GM12864 (cell line): ENCODE results near the gene NID1.
"Not testable (repeated sequence)": the region's sequence is repeated elsewhere in the genome, so short reads cannot be mapped to it uniquely, and the experiment has no call there.

Experiments used
- DNase-seq: peaks from one replicate; pipeline ENCODE4 v3.0.0-alpha.2; 2011; ENCODE audit warnings: low read depth
- H3K4me3 ChIP-seq: 2 replicates; pipeline ENCODE4 v1.5.1; 2011; ENCODE audit warnings: mild to moderate bottlenecking, low read depth, low read length, control low read depth
- CTCF ChIP-seq: IDR thresholded peaks from 2 replicates; pipeline ENCODE4 v1.5.1; 2011; ENCODE audit warnings: low read depth, mild to moderate bottlenecking, moderate library complexity, low read length, control low read depth, inconsistent platforms; ENCODE audit errors: missing control alignments

Gene NID1

GRCh38 chr1:236082526-236082925, 17.6 kb upstream of the NID1 start:
- no peak for DNase-seq
- no peak for TF ChIP-seq CTCF
- H3K4me3 ChIP-seq: no peak overlapping the region

GRCh38 chr1:236081546-236082227, 16.8 kb upstream of the NID1 start:
- no peak overlapping the region for H3K4me3 ChIP-seq
- TF ChIP-seq CTCF: no peak
- no peak for DNase-seq

- TF ChIP-seq CTCF: no peak
- no peak overlapping the region for H3K4me3 ChIP-seq
- DNase-seq: no peak
These were observed 14.8 kb upstream of the NID1 start for GRCh38 chr1:236079703-236080102.

GRCh38 chr1:236078993-236079392, 14.1 kb upstream of the NID1 start:
- DNase-seq: no peak
- H3K4me3 ChIP-seq: no peak overlapping the region
- no peak for TF ChIP-seq CTCF

- H3K4me3 ChIP-seq: not testable (repeated sequence)
These were observed 13.2 kb upstream of the NID1 start for GRCh38 chr1:236078077-236078476.

GRCh38 chr1:236075848-236076247, 11.0 kb upstream of the NID1 start:
- TF ChIP-seq CTCF: no peak
- DNase-seq: no peak
- H3K4me3 ChIP-seq: no peak overlapping the region

More at GRCh38 chr1:236078077-236078476, 13.2 kb upstream of the NID1 start:
- not testable (repeated sequence) for DNase-seq

- DNase-seq: no peak
- H3K4me3 ChIP-seq: no peak overlapping the region
- TF ChIP-seq CTCF: no peak
These were observed 8.5 kb upstream of the NID1 start for GRCh38 chr1:236073307-236073897.
